ELR (cell line): Measurements from ENCODE around the gene TTC38.

Source experiments
- DNase-seq: peaks from one replicate; pipeline ENCODE4 v3.0.0-alpha.2; 2015; ENCODE audit warnings: low read depth

The TTC38 gene

DNA sequence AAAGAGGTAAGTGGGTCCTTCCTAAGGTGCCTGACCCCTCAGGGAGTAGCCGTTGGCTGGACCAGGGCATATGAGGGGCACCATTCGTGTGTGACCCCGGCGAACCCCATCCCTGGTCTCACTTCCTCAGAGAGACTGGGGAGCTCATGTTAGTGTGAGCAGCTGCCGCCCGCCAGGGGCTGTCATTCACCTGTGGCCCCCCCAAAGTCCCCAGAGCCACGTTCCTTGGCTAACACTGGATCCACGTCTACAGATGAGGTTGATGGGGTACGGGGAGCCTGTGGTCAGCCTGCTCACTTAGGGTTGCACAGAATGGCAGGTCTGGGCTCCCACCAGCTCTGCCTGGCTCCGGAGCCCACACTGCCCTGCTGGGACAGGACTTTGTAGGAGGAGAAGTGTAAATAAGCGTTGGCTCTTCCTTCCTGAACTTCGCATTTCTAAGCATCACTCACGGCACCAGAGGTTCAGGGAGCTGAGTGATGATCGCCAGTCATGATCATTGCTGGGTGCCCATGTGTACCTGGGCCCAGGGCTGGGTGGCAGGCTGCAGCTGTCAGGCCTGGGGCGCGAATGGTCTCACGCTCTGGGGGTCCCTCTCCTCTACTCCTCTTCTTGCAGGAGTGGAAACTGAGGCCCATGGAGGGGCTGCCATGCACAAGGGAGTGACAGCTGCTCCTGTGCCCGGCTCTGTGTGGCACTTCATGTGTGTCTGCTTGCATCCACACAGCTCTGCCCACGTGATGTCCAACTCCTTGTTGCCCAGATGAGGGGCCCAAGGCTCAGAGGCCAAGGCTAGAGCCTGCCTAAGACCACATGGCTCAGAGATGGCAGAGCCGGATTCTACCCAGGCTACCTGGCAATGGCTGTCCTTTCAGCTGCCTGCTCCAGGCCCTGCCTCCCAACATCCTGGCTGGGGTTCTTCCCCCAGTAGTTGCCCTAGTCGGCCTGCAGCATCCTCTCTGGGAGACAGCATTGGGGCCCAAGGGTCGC lies 11.1 kb downstream of the TTC38 start:
- DNase-seq: no peak

DNA sequence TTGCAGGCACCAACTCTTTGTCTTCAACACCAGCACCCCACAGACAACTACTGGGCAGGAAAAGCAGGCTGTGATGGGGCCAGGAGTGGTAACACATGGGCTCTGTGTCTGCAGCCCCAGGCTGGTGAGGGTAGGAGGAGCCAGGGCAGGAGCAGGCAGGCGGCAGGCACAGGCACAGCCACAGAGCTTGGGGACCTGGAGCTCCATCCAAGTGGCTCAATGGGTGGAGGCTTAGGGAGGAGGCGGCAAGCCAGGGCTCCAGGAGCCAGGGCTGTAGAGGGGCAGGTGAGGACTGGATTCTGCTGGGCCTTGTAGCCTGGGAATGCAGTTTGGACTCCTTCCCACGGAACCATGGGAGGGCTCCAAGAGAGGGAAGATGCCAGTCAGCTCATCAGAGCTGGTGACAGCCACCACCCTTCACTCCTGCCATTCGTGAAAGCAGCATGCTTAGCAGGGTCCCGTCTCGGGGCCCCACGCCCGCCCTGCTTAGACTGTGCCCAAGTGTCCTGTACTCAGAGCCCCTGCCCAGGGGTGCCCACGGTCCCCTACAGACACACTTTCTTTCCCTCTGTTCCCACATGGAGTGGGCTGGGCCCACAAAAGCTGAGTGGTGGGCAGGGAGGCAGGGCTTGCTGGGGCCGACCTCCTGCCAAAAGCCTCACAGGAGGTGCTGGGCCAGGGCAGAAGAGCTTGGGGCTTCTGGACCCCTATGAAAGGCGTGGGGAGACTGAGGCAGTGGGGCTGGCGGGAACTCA lies 12.4 kb downstream of the TTC38 start:
- no peak for DNase-seq

DNA sequence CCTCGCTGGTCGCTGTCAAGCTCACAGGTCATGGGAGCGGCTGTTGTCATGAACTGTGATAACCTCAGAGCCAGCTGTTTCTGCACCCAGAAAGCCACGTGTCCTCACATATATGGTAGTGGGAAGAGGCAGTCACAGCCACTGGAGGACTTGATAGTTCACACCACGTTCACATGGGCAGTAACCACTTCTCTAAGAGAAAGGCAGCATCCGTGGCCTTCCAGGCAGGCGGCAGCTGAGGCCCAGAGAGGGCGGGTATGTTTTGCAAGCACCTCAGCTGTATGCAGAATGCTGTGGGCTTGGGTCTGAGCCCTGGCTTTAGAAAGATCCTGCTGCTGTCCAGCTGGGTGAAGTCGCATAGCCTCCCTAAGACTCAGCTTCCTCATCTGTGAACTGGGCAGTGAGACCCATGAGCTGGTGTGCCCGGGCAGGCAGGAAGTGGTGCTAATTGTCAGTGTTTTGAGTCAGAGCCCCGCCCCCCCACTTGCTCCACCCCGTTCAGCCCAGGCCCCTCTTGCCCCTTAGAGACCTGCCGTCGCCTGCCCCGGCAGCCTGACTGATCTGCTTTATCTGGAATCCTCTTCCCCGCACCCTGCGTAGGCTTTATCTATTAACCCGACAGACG lies 13.3 kb downstream of the TTC38 start:
- DNase-seq: no peak

DNA sequence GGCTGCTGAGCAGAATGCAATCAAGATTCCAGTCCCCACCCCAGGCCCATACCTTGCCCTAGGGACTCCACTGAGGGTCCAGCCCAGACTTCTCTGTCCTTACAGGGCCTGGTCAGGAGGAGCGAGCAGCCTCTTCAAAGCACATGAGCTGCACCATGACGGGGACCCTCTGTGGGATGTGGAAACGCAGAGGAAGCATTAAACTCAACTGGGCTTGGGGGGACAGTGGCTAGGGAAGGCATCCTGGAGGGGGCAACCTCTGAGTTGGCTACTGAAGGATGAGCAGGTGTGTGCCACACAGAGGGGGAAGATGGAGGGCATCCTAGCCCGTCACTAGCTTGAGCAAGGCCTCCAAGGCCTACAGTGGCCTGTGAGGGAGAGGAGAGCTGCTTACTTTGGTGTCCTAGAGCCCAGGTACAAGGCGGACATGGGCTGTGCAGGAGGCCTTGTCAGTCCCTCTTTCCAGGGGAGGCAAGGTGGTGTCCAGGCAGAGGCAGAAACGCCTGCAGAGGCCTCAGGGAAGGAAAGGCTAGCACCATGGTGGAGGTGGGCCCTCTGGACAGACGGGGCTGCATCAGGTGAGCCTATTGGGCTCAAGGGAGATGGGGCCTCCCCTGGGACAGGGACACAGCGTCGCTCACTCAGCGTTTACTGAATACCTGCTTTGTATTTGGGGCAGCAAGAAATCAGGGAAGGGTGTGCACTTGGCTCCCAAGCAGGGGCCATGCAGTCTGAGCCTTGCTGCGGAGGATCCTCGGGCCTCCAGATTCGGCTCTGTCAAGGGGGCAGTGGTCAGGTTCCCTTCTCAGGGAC lies 14.3 kb downstream of the TTC38 start:
- DNase-seq: no peak

- no peak for DNase-seq
Observed at GRCh38 chr22:46286006-46286405, 18.2 kb downstream of the TTC38 start.

- DNase-seq: no peak
Observed at GRCh38 chr22:46286941-46287872, 19.4 kb downstream of the TTC38 start.

GRCh38 chr22:46287873-46288751 lies 20.3 kb downstream of the TTC38 start:
- DNase-seq: no peak

- no peak for DNase-seq
Observed at GRCh38 chr22:46288846-46289243, 21.0 kb downstream of the TTC38 start.

DNA sequence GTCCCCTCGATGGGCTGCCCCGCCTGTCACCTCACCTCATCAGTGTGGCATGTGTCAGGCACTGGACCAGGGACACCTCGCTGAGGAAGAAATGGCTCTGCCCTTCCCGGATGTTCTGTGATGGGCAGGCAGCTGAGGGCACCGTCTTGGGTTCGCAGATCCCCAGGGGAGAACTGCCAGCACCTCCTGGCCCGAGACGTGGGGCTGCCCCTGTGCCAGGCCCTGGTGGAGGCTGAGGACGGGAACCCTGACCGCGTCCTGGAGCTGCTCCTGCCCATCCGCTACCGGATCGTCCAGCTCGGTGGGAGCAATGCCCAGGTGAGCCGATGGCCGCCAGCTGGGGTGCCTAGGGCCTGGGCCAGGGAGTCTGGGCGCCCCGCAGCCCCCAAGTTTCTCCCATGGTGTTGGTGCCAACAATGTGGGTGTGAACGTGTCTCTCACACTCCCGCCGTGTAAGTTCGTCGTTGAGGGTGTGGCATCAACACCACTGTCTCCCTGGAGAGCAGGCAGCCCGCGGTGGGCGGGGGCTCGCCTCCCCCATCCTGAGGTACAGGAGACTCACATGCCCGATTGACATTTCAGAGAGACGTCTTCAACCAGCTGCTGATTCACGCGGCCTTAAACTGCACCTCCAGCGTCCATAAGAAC lies 21.6 kb downstream of the TTC38 start:
- no peak for DNase-seq

DNA sequence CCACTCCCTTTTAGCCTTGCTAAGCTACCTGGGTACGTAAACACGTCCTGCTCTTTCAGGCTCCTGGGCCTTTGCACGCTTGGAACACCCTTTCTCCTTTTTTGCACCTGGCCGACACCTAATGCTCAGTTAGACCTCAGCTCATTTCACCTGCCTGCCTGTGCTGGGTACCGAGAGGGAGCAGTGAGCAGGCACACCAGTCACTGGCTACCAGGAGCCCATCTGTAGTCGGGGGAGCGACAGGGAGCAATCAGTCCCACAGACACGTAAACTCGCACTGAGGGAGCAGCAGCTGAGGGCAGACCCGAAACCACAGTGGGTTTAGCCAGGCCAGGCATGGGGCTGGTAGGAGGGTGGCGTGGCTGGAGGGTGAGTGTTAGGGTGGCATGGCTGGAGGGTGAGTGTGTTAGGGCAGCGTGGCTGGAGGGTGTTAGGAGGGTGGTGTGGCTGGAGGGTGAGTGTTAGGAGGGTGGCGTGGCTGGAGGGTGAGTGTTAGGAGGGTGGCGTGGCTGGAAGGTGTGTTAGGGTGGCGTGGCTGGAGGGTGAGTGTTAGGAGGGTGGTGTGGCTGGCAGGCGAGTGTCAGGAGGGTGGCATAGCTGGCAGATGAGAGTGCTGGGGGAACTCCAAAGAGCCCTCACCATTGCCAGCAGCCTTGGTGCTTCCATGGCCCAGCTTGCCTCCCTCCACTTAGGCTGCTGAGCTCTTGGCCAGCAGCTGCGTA lies 22.5 kb downstream of the TTC38 start:
- DNase-seq: no peak

- no peak for DNase-seq
Observed at GRCh38 chr22:46290843-46291785, 23.3 kb downstream of the TTC38 start.

GRCh38 chr22:46292173-46292572 lies 24.4 kb downstream of the TTC38 start:
- no peak for DNase-seq

DNA sequence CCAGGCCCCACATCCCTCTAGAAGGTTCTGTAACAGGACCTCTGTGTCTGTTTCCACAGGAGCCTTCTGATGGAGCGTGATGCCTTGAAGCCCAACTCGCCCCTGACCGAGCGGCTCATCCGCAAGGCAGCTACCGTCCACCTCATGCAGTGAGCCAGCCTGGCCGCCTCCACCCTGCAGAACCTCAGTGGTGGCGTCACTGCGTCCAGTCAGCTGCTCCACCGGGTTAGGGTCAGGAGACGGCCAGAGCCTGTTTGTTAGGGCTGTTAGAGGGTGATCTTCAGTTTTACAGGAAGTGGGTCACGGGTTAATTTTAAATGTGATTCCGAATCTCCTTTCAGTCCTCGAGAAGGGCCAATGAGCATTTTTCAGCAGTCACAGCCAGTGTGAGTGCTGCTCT lies 24.9 kb downstream of the TTC38 start:
- no peak for DNase-seq

GRCh38 chr22:46293577-46294260 lies 25.9 kb downstream of the TTC38 start:
- DNase-seq: peak; percentile 61

DNA sequence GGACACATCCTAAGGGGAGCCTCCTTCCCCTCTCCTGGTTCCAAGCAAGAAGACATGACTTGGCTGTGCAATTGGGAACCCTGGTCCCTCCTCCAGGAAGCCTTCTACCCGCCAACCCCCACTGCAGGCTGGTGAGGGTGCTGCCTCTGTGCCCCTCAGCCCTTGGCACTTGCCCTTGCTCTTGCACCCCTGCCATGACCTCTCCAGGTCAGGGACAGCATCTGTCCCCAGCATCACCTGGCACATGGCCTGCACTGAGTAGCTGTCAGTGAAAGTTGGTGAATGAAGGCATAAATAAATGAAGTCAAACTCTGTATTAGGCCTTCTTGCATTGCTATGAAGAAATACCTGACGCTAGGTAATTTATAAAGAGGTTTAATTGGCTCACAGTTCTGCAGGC lies 27.0 kb downstream of the TTC38 start:
- no peak for DNase-seq

GRCh38 chr22:46295277-46295971 lies 27.6 kb downstream of the TTC38 start:
- DNase-seq: no peak
